ENCODE measurements around the gene TSPEAR. TPM values are rescaled to one million over a fixed set of nuclear protein-coding genes. Genes with fewer than 3 reads are reported as not detected.

TSPEAR gene
- total and polyA plus RNA-seq, 2 of the 13 experiments (the other 11 are each of a cell fraction or from before 2014, with no cell fraction given) = 0.07 to 0.32 TPM

DNA sequence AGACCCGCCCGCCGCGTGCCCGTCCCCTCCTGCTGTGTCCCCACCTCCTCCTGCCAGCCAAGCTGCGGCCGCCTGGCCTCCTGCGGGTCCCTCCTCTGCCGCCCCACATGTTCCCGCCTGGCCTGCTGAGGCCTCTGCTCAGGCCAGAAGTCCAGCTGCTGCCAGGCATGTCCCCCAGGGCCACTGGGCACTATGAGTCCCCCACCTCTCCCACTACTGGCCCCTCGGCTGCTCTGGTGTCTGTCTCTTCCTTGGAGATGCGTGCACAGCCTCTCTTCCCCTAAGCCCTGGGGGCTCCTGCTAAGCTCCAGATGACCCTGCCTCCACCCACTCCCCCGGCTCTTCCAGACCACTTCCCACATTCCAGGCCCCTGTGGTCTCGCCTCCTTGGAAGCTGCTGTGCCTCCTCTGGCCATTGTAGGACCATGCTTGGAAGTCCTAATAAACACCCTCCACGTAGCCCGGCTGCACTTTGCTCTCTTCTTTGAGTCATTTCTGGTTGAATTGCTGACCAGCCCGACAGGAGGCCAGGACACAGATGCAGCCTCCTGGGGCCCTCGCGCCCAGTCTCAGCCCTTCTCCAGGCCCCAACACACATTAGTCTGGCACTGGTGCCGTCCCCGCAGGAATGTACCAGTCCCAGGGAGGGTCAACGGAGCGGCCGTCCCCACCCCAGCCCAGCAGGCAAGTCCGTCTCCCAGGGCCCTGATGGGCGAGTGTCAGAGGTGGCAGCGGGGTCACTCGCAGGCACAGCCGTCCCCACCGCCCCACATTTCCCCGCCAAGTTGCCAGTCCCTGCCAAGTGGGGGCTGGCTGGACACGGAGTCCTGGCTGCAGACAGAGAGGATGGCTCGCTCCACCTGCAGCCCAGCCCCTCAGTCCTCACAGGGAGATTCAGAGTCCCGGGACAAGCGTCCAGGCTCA is 13.3 kb downstream of the TSPEAR start (continued):
- TF ChIP-seq DPF2 (CRISPR knock-in tag; IDR thresholded peaks at IDR 0.05; ENCODE audit: borderline replicate concordance, low read depth) (no peak), AHR (CRISPR knock-in tag; IDR thresholded peaks at IDR 0.05) (no peak), ERF (CRISPR knock-in tag; IDR thresholded peaks at IDR 0.05) (no peak; the same call in 1 of the 2 replicates), ZNF773 (CRISPR knock-in tag; IDR thresholded peaks at IDR 0.05; ENCODE audit: borderline replicate concordance) (no peak), GATAD2A (CRISPR knock-in tag; IDR thresholded peaks at IDR 0.05) (peak; percentile 68), GATA4 (IDR thresholded peaks at IDR 0.05; ENCODE audit: borderline replicate concordance, low read depth) (no peak), ZNF746 (CRISPR knock-in tag; IDR thresholded peaks at IDR 0.05) (no peak), NR2F2 (IDR thresholded peaks at IDR 0.05; ENCODE audit: borderline replicate concordance, low read depth) (no peak), ZFP36 (IDR thresholded peaks at IDR 0.05; ENCODE audit: borderline replicate concordance, low read depth, low read length, partially characterized antibody) (no peak), ZNF619 (CRISPR knock-in tag; IDR thresholded peaks at IDR 0.05) (no peak), MEIS1 (CRISPR knock-in tag; IDR thresholded peaks at IDR 0.05; ENCODE audit: borderline replicate concordance) (no peak), ZNF431 (CRISPR knock-in tag; IDR thresholded peaks at IDR 0.05; ENCODE audit: borderline replicate concordance, low read depth) (no peak), TOPORS (CRISPR knock-in tag; IDR thresholded peaks at IDR 0.05) (no peak; the same call in 1 of the 2 replicates), KAT7 (CRISPR knock-in tag; IDR thresholded peaks at IDR 0.05; ENCODE audit: borderline replicate concordance) (no peak), ZMYM2 (CRISPR knock-in tag; IDR thresholded peaks at IDR 0.05) (no peak), ZNF709 (CRISPR knock-in tag; IDR thresholded peaks at IDR 0.05) (no peak), ZNF616 (CRISPR knock-in tag; IDR thresholded peaks at IDR 0.05; ENCODE audit: low read depth) (no peak)
- TF ChIP-seq, protein P1, sequence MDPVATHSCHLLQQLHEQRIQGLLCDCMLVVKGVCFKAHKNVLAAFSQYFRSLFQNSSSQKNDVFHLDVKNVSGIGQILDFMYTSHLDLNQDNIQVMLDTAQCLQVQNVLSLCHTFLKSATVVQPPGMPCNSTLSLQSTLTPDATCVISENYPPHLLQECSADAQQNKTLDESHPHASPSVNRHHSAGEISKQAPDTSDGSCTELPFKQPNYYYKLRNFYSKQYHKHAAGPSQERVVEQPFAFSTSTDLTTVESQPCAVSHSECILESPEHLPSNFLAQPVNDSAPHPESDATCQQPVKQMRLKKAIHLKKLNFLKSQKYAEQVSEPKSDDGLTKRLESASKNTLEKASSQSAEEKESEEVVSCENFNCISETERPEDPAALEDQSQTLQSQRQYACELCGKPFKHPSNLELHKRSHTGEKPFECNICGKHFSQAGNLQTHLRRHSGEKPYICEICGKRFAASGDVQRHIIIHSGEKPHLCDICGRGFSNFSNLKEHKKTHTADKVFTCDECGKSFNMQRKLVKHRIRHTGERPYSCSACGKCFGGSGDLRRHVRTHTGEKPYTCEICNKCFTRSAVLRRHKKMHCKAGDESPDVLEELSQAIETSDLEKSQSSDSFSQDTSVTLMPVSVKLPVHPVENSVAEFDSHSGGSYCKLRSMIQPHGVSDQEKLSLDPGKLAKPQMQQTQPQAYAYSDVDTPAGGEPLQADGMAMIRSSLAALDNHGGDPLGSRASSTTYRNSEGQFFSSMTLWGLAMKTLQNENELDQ (CRISPR knock-in tag; IDR thresholded peaks at IDR 0.05; ENCODE audit: borderline replicate concordance) = no peak
- TF ChIP-seq, protein P2, sequence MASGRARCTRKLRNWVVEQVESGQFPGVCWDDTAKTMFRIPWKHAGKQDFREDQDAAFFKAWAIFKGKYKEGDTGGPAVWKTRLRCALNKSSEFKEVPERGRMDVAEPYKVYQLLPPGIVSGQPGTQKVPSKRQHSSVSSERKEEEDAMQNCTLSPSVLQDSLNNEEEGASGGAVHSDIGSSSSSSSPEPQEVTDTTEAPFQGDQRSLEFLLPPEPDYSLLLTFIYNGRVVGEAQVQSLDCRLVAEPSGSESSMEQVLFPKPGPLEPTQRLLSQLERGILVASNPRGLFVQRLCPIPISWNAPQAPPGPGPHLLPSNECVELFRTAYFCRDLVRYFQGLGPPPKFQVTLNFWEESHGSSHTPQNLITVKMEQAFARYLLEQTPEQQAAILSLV (CRISPR knock-in tag; IDR thresholded peaks at IDR 0.05; ENCODE audit: borderline replicate concordance) = no peak
- TF ChIP-seq, protein P3, sequence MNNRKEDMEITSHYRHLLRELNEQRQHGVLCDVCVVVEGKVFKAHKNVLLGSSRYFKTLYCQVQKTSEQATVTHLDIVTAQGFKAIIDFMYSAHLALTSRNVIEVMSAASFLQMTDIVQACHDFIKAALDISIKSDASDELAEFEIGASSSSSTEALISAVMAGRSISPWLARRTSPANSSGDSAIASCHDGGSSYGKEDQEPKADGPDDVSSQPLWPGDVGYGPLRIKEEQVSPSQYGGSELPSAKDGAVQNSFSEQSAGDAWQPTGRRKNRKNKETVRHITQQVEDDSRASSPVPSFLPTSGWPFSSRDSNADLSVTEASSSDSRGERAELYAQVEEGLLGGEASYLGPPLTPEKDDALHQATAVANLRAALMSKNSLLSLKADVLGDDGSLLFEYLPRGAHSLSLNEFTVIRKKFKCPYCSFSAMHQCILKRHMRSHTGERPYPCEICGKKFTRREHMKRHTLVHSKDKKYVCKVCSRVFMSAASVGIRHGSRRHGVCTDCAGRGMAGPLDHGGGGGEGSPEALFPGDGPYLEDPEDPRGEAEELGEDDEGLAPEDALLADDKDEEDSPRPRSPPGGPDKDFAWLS (CRISPR knock-in tag; IDR thresholded peaks at IDR 0.05; ENCODE audit: borderline replicate concordance) = no peak
- TF ChIP-seq, protein P4, sequence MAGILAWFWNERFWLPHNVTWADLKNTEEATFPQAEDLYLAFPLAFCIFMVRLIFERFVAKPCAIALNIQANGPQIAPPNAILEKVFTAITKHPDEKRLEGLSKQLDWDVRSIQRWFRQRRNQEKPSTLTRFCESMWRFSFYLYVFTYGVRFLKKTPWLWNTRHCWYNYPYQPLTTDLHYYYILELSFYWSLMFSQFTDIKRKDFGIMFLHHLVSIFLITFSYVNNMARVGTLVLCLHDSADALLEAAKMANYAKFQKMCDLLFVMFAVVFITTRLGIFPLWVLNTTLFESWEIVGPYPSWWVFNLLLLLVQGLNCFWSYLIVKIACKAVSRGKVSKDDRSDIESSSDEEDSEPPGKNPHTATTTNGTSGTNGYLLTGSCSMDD (CRISPR knock-in tag; IDR thresholded peaks at IDR 0.05) = no peak
- TF ChIP-seq, protein P5, sequence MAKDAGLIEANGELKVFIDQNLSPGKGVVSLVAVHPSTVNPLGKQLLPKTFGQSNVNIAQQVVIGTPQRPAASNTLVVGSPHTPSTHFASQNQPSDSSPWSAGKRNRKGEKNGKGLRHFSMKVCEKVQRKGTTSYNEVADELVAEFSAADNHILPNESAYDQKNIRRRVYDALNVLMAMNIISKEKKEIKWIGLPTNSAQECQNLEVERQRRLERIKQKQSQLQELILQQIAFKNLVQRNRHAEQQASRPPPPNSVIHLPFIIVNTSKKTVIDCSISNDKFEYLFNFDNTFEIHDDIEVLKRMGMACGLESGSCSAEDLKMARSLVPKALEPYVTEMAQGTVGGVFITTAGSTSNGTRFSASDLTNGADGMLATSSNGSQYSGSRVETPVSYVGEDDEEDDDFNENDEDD (CRISPR knock-in tag; IDR thresholded peaks at IDR 0.05; ENCODE audit: borderline replicate concordance) = no peak; the same call in none of the 2 replicates
